Measurements from ENCODE around the gene LMAN2.

- TF ChIP-seq CTCF (IDR thresholded peaks at IDR 0.05; ENCODE audit: insufficient read depth, low read depth, low read length) (no peak), EZH2 (IDR thresholded peaks at IDR 0.05; ENCODE audit: insufficient read depth, low read length) (no peak)
Measured at GRCh38 chr5:177291735-177292134, 59.7 kb downstream of the LMAN2 start.

Data from astrocyte (in vitro differentiated cells and primary cell).